Keratinocyte (primary cell): Measurements from ENCODE around the gene NFYB.

Experiments
- EZH2 ChIP-seq: IDR thresholded peaks from one replicate; pipeline ENCODE4 v1.6.1; 2012; ENCODE audit warnings: inconsistent platforms, mild to moderate bottlenecking, low read length, moderate library complexity
- TF ChIP-seq, protein P1 (sequence below), 3 experiments: IDR thresholded peaks in 1 of 3; conservative IDR thresholded peaks in 1 of 3; optimal IDR thresholded peaks in 1 of 3; 2 replicates in 2 of 3; 3 replicates in 1 of 3; pipeline versions ENCODE3 to v1.5.1; 2011; ENCODE audit warnings: low read length in 3 of 3, mild to moderate bottlenecking in 3 of 3, moderate library complexity in 2 of 3, control low read depth in 1 of 3, inconsistent platforms in 1 of 3; ENCODE audit not compliant: insufficient read depth in 2 of 3; ENCODE audit errors: extremely low read depth in 1 of 3

DNA sequence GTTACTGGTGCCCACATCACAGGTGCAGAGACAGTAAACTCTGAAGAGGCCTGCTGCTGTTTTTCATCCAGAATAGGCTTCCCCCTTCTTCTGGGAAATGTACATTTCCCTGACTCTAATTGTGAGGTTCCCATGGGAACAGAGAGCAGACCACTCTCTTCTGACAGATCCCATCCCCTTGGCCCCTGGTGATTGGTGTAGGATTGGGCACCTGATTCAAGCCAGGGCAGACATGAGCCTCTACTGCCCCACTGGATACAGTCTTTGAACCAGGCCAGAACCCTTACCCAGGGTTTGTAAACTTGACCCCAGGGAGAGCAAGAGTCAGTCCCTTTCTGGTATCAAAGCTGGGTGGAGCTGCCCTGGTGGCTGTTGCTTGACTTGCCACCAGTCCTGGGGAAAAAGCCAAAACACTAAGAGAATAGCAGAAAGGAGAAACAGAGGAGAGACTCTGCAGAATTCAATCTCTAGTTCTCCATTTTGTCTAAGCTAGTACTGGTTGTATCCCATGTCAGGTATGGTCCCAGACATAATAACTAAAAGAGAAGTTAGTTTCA, 14.8 kb upstream of the NFYB start:
- no peak for TF ChIP-seq EZH2
- TF ChIP-seq, protein P1, sequence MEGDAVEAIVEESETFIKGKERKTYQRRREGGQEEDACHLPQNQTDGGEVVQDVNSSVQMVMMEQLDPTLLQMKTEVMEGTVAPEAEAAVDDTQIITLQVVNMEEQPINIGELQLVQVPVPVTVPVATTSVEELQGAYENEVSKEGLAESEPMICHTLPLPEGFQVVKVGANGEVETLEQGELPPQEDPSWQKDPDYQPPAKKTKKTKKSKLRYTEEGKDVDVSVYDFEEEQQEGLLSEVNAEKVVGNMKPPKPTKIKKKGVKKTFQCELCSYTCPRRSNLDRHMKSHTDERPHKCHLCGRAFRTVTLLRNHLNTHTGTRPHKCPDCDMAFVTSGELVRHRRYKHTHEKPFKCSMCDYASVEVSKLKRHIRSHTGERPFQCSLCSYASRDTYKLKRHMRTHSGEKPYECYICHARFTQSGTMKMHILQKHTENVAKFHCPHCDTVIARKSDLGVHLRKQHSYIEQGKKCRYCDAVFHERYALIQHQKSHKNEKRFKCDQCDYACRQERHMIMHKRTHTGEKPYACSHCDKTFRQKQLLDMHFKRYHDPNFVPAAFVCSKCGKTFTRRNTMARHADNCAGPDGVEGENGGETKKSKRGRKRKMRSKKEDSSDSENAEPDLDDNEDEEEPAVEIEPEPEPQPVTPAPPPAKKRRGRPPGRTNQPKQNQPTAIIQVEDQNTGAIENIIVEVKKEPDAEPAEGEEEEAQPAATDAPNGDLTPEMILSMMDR (optimal IDR thresholded peaks at IDR 0.05 in 1 of 3, IDR thresholded peaks at IDR 0.05 in 1 of 3, conservative IDR thresholded peaks at IDR 0.05 in 1 of 3; ENCODE audit: extremely low read depth in 1 of 3, insufficient read depth in 2 of 3, low read length in 3 of 3): no peak
